Activated CD8-positive, alpha-beta memory T cell treated with anti-CD3 and anti-CD28 coated beads, Interleukin-2, amount 50 U/mL, for 1 hour (primary cell): ENCODE results near the gene CD99.
A peak's percentile ranks its signal among the peaks of the same experiment; 100 is the strongest.

Source experiments
- DNase-seq: peaks from one replicate; pipeline ENCODE4 v3.0.0-alpha.2; 2020; ENCODE audit errors: extremely low read depth

CD99 gene, protein sequence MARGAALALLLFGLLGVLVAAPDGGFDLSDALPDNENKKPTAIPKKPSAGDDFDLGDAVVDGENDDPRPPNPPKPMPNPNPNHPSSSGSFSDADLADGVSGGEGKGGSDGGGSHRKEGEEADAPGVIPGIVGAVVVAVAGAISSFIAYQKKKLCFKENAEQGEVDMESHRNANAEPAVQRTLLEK

GRCh38 chrX:2690856-2691542, at the start of gene CD99:
TSS of gene CD99 (plus strand) at chrX:2691295. CDS start at chrX:2691361, 66 bp downstream.
- DNase-seq, result peak; percentile 73

- no peak for DNase-seq
Measured at GRCh38 chrX:2642146-2642545, 48.9 kb upstream of the CD99 start.

DNA sequence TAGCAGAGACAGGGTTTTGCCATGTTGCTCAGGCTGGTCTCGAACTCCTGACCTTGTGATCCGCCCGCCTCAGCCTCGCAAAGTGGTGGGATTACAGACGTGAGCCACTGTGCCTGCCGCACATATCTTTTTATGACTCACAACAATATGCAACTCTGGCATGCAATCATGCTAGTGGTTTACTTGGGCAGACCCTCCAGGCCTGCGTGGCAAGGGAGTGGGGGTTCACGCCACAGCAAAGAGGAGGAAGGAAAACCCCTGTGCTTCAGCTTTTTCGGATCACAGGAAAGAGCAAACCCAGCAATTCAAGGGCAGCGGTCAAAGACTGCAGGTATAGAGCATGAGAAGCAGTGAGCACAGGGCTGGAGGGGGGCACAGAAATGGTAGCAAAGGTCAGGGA, 48.3 kb upstream of the CD99 start:
- DNase-seq, result no peak

- no peak for DNase-seq
Measured at GRCh38 chrX:2643880-2644279, 47.2 kb upstream of the CD99 start.

- no peak for DNase-seq
Measured at GRCh38 chrX:2645563-2645962, 45.5 kb upstream of the CD99 start.

DNA sequence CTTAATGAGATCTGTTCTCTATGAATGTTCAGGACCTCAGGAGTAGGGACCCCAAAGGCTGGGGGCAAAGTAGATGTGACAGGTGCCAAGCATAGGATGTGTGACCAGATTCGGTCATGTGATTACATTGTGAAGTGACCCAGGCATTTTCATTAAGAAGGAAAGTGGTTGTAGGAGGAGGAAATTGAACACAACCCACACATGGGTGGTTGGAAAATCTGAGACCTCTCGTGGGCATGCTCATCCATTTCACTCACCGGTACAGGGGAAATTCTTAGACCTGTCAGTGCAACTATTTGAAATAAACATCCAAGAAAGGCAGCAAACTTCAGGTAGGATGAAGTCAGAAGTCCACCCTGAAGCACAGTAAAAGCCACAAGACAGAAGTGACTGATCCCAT, 43.5 kb upstream of the CD99 start:
- no peak for DNase-seq

DNA sequence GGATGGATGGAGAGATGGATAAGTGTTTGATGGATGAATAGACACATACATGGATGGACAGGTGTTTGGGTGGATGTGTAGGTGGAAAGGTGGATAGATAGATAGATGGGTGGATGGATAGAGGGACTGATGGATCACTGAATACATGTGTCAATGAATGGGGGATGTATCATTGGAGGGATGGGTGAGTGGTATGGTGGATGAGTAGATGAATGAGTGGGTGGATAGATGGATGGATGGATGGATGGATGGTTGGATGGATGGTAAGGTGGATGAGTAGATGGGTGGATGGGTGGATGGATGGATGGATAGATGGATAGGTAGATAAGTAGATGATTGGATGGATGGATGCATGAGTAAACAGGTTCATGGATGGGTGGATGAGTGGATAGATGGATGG, 41.1 kb upstream of the CD99 start:
- DNase-seq, result no peak

DNA sequence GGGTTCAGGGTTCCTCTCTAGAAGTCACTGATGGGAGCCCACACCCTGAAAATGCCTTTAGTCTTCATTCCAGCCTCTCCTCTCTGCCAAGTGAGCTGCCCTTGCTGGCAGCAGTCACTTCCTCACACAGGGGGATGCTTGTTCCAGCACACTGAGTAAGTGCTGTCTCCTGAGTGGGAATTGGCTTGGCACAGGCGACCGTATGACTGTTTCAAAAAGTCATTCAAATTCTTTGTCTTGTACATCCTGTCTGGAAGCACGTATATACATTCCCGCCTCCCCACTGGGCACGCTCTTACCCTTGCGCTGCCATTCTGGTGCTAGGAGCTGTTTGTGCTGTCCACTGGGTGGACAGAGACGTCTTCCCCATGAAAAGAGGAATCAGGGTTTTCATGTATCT, 40.2 kb upstream of the CD99 start:
- DNase-seq, result no peak

DNA sequence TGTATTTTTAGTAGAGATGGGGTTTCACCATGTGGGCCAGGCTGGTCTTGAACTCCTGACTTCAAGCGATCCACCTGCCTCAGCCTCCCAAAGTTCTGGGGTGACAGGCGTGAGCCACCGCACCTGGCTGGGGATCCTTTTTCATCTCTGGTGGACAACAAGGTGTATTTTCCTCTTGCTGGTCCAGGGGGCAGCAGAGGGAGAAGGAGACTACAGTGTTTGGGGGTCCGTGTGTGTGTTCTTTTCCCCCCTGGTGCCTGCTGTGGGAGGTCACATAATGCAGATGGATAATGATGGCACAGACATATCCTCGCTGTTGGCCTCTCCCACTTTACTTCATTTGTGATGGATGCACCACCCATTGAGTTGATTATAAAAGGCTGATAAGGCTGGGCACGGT, 39.0 kb upstream of the CD99 start:
- no peak for DNase-seq

GRCh38 chrX:2654436-2655340, 36.4 kb upstream of the CD99 start:
- no peak for DNase-seq

GRCh38 chrX:2656257-2656836, 34.7 kb upstream of the CD99 start:
- DNase-seq, result no peak

DNA sequence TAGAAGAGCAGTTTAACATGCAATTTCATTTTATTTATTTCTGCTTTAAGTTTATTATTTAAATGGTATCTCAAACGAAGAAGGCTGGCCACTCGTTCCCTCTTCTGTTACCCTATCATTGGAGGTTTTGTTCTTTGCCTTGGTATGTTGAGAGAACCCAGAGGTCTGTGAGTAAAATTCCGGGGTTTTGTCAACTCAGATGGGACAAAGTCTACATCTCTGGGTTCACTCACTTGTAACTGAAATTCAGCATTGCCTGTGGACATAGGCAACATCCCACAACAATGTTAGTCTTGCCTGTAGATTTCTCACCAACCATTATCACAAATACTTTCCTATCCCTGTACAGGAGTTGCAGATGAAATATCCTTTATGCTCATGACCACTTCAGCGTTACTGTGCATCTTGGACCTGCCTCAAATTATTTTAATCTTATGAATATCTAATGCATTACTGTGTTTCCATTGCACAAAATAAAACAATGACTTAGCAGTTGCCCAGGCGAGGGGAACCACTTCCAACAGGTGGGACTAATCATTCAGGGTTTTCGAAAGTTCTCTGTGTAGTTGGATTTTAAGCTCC, 33.5 kb upstream of the CD99 start:
- no peak for DNase-seq

- DNase-seq, result no peak
Measured at GRCh38 chrX:2658585-2659292, 32.4 kb upstream of the CD99 start.

DNA sequence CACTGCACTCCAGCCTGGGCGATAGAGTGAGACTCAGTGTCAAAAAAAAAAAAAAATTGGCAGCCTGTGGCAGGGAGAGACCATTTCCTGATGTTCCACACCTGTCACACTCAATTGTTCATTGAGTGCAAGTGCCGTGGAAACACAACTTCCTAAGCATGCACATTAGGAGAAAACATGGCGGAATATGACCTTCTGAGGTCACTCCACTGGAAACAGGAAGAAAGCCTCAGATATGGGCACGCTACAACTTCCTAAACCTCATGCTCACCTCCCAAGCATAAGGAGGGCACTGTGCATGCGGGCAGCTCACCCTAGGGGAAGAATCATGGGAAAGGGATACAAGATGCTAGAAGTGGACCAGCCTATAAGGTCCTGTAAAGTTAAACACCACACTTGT, 28.5 kb upstream of the CD99 start:
- DNase-seq, result no peak

DNA sequence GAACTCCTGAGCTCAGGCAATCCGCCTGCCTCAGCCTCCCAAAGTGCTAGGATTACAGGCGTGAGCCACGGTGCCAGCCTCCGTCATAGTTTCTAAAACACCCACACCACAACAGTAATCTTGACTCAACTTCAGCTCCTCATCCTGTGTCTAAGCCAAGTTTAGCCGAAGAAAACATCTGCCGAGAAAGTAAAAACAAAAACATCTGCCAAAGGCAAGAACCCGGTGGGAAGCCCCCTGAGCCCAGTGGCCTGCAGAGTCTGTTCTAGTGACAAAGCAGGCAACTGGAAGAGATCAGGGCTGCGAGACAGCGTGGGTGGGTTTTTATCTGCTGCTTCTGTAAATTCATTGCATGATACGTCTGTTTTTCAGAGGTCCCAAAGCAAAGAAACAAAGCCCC, 26.6 kb upstream of the CD99 start:
- no peak for DNase-seq

GRCh38 chrX:2665387-2666304, 25.4 kb upstream of the CD99 start:
- no peak for DNase-seq

DNA sequence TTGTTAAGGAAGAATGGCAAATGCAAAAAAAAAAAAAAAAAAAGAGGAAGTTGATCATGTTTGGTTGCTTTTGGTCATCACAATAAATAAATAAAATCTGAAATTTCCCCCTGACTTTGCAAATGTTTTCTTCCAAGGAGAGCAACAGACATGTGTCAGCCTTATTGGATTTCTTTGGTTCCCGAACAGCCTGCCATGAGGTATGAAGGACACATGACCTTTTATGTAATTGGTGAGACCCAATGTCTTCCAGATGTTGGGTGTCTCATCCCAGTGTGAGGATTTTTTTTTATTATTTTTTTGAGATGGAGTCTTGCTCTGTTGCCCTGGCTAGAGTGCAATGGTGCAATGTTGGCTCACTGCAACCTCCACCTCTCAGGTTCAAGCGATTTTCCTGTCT, 24.6 kb upstream of the CD99 start:
- no peak for DNase-seq

GRCh38 chrX:2670978-2671377, 20.1 kb upstream of the CD99 start:
- DNase-seq, result no peak

DNA sequence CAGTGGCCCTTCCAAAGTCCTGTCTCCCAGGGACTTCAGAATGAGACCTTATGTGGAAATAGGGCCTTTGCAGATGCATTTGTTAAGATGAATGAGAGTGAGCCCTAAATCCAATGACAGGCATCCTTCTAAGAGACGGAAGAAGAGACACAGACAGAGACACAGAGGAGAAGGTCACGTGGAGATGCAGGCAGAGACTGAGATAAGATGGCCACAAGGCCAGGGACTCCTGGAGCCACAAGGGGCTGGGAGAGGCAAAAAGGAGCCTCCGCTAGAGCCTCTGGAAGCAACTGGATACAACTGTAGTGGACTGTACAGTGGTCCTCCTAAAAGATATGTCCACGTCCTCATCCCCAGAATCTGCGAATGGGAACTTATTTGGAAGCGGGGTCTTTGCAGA, 19.0 kb upstream of the CD99 start:
- no peak for DNase-seq

DNA sequence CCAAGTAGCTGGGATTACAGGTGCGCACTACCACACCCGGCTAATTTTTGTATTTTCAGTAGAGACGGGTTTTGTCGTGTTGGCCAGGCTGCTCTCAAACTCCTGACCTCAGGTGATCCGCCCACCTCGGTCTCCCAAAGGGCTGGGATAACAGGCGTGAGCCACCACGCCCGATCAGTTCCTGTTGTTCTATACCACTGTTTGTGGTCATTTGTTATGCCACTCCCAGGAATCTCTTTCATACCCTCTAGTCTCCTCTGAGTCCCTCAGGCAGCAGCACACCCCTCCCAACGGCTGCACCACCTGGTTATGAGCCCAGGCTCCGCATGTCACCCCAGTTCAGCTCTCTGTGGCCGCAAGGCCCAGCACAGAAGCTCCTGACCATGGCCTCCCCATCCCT, 17.5 kb upstream of the CD99 start:
- DNase-seq, result no peak
